HG03571 (cell line): Measurements from ENCODE around the gene RGS19.

Source experiments
- ATAC-seq: cut with Tn5 transposase; IDR thresholded peaks from one replicate; pipeline ENCODE4 v1.9.1; 2021; ENCODE audit not compliant: unreplicated experiment

The RGS19 gene

DNA sequence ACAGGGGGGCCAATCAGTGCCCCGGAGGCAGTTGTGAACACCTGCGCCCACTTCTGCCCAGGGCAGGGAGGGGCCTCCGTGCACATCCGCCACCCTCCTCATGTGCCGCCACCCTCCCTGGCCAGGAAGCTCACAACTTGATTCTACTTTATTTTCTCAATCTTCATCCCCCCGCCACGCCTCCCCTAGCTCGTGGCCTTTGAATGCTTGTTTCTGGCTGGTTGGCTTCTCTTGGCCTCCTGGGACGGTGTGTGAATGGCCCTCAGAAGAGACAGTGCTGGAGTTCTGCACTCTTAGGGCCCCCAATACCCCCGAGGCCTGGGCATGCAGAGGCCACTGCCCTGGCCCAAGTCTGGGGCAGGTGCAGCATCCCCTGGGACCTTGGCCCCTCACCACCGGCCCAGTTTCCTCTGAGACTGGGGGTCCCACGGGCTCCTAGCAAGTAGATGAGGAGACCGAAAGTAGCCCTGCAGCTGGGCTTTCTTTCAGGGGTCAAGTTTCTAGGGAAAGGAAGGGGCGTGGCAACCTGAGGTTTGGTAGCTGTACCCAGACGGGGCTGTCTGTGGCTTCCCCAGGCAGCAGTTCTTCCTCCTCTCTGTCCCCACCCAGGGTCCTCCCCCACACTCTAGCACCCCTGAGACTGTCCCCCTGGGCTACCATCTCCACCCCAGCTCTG, 1.3 kb downstream of the RGS19 start:
- ATAC-seq, result no peak

DNA sequence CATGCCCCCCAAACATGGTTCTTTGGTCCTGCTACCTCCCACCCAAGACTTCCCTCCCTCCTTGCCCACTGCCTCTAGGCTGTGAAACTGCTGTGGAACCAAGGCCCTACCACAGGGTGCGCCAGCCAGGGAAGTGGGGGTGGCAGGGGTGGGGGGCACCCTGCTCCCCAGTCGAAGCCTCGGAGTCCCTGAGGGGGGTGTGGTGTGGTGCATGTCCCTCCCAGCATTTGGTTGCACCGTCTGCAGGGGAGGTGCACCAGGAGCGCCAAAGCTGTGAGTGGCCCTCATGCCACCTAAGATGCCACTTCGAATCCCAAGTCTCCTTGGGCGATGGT, 1.8 kb downstream of the RGS19 start:
- ATAC-seq, result no peak

DNA sequence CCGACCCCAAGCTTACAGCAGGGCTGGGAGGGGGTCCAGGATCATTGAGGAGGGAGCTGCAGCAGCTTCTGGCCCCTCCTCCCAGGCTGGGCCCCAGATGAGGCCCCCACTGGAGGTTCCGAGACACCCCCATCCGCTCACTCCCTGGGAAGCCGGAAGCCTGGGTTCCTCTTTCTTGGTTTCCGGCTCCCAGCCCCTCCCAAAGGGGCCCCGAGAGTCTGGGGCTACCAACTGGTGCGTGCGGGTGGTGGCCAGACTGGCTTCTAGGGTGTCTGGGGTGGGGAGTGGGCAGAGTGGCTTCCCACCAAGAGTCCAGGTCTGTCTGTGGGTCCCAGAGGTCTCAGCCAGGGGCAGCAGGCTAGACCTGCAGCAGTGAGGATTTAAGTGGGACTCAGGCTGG, 2.2 kb downstream of the RGS19 start:
- ATAC-seq, result no peak

DNA sequence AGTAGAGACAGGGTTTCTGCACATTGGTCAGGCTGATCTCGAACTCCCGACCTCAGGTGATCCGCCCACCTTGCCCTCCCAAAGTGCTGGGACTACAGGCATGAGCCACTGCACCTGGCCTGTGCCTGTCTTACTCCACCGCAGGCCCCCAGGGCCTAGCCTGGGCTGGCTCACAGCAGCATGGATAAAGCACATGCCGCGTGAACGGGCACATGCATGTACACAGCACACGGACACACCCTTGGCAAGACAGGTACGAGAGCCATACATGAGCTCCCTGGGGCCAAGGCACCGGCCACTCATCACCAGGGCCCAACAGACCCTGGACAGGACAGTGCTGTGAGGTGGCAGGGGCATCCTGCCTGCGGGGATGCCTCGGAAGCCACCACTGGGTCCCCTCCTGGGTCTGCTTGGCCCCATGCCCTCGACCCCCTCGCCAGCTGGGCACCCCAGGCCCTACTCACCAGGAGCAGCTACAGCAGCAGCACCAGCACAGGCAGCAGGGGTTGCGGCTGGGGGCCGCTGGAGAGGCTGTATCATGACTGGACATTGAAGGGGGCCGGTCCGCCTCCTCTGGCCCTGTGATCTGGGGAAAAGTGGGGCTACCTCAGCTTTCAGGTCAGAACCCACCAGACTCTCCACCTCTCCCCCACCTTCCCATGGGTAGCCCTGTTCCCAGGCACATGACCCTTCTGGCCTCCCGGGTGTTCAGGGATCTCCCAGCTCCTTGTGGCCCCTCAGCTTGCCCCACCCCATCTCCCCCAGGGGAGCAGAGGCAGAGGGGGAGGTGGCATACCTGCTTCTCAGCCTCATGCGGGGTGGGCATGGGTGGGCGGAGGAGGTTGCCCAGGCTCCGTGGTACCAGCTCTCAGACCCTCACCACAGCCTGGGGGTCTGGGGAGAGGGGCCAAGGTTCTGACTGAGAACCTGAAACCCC, 3.0 kb downstream of the RGS19 start:
- no peak for ATAC-seq

DNA sequence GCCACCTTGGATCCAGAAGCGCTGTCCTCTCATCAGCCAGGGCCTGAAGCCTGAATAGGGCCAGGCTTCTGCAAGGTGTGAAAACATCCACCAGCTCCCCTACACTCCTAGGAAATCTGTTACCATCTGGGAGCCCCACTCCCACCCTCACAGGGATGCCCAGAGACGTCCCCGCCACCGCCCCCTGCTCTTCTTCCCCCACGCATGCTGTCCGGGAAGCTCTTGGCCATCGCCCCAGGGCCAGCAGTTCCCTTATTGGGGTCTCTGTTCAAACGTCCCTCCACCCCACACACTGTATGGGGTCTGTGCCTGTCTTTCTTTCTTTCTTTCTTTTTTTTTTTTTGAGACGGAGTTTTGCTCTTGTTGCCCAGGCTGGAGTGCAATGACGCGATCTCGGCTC, 3.8 kb downstream of the RGS19 start:
- ATAC-seq, result no peak

DNA sequence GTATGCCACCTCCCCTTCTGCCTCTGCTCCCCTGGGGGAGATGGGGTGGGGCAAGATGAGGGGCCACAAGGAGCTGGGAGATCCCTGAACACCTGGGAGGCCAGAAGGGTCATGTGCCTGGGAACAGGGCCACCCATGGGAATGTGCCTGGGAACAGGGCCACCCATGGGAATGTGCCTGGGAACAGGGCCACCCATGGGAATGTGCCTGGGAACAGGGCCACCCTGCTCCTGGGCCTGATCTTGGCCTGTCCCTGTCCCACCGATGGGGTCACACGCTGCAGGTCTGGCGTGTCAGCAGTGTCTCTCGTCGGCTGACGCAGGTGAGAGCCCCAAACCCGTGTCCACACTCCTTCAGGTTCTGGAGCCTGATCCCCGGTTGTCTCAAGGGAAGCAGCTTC, 4.4 kb downstream of the RGS19 start:
- ATAC-seq, result no peak

DNA sequence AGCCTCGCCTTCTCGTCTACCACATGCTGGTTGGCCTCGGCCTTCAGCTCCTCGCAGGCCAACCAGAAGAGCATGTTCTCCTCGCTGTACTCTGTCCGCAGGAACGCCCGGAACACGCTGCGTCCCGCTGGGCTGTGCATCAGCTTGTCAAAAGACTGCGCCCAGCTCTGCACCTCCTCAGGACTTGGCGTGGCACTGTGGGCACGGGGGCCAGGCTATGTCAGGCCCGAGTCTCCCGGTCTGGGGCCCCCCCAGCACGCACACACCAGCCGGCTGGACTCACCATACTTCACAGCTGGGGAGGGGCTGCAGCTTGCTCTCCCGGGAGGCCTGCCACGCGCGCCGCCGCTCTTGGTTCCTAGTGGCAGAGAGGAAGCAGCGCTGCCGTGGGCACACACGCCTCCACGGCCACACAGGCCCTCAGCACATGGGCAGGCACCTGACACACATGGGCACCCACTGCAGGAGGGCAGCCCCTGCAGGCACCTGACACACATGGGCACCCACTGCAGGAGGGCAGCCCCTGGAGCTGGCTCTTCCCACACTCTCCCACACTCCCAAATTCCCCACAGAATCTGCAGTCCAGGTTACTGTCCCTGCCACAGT, 5.0 kb downstream of the RGS19 start:
- ATAC-seq, result no peak

DNA sequence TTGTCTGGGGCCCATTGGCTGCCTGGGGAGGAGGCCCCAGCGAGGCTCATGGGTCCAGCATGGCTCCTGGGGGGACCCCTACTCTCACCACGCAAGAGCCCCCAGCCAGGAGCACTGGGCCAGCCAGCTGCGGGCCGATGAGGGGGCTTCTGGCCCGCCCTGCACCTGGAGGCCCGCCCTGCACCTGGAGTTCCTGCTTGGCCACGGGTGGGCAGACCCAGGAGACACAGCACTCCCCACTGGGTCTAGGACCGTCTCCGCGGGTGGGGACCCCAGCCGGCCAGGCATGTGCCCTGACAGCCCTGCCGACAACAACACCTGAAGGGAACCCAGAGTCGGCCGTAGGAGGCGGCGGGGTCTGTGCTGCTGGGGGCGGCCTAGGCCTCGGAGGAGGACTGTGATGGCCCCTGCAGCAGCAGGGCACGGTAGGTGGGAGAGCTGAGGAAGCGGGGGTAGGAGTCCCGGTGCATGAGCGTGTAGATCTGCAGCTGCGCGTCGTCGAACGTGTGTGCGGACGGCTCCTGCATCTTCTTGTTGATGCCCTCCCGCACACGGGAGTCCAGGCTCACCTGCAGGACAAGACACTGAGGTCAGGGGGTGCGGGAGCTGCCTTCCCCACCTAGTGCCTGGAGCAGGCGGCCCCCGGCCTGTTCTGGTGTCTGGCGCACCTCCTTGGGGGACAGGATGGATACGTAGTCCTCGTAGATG, 5.7 kb downstream of the RGS19 start:
- ATAC-seq, result no peak

DNA sequence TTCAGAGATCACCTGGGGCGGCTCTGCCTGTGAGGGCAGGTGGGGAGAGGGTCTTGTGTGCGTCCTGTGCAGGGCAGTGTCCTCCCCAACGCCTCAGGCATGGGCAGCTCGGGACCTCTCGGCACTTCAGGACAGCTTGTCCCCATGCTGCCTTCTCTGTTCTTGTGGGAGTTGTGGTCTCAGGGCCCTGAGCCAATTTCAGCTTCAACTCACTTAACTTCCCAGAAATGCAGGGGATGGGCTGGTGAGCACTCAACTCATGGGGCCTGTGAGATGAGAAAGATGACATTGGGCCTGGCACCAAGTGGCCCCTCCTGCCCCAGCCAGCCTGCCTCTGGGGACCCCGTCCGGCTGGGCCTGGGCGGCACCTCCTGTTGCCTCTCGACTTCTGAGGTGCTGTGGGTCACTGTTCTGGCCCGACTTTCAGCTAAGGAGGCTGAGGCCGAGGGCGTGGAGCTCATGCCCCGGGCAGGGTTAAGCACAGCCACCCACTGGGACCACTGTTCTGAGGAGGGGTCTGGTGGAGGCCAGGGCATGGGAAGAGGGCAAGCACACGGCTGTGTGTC, 6.7 kb downstream of the RGS19 start:
- no peak for ATAC-seq

DNA sequence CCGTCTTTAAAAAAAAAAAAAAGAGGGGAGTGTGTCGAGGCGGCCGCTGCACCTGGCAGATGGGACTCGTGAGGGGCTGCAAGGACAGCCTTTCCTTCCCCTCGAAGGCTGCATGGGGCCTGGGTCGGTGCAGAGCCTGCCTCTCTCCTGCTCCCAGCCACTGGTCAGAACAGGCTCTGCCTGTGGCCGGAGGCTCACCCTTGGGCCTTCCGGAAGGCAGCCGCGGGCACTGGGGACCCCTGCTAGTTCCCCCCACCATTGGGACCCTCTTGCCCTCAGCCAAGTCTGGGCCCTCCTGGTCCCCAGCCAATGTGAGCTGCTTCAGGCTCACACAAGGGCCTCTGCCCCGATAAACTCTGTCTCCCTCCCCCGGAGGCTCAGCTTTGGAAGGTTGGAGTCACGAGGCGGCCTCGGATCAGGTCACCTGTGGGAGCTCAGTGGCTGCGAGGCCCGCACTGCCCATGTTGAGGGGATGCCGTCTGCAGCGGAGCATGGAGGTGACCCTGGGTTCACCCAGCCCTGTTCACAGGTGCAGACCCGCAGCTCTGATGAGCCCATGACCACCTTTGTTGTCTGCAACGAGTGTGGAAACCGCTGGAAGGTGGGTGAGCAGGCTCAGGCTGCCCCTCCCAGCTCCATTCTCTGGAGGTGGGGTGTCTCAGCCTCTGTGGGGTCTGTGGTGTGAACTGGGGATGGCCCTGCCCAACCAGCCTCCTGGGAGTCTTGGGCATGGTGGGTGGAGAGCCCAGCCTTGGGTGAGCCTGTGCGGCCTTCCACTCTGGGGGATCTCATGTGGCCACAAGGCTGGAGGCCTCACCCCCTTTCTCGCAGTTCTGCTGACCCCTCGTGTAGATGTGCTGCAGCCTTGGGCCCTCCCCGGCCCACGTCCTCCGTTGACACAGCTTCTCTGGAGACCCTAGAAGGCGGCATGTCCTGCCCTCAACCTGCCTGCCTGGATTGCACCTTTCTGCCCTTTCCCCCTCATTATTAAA, 7.7 kb downstream of the RGS19 start:
- ATAC-seq, result no peak

DNA sequence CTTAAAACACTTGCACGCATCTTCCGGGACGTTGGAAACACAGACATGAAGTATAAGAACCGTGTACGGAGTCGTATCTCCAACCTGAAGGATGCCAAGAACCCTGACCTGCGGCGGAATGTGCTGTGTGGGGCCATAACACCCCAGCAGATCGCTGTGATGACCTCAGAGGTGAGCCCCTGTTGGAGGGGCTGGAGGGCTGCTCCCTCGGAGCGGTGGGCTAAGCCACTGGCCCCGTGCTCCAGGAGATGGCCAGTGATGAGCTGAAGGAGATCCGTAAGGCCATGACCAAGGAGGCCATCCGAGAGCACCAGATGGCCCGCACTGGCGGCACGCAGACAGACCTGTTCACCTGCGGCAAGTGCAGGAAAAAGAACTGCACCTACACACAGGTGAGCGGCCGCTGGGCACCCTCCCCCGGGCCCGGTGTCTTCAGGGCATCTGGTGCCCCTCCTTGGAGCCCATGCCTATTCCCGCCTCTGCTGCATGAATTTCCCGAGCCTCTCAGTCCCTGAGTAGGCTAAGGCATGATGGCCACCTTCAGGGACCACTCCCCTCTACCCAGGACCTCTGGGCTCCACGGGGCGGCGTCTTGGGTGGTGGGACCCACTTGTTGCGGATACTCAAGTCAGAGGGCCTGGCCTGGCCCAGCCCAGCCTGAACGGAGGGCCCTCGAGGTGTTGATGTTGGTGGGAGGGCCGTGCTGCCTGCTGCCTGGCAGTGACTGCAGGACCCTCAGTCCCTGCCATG, 8.9 kb downstream of the RGS19 start:
- ATAC-seq, result no peak

DNA sequence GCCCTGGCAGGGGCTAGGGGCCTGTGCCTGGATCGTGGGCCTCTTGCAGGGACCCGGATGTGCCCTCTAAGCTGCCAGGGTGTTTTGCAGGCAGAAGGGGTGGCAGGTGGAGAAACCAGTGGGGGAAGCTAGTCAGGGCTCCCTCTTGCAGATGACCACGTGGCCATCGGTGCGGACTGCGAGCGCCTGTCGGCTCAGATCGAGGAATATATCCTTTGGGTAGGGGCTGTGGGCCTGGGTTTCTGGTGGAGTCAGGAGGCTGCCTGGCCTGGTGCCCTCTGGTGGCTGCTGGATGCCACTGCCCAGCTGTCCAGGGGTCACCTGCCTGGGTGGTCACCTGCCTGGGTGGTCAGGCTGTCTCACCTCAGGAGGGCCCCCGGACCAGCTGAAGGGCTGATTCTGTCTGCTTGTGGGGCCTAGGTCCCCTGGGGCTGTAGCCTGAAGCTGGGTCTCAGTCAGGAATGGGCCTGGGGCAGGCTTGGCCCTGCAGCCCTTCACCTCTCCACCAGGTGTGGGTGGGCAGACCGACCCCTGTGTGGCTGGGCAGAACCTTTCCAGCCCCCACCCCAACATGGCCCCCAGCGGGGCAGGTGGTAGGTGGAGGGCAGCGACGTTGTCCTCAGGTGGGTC, 9.6 kb downstream of the RGS19 start:
- no peak for ATAC-seq

DNA sequence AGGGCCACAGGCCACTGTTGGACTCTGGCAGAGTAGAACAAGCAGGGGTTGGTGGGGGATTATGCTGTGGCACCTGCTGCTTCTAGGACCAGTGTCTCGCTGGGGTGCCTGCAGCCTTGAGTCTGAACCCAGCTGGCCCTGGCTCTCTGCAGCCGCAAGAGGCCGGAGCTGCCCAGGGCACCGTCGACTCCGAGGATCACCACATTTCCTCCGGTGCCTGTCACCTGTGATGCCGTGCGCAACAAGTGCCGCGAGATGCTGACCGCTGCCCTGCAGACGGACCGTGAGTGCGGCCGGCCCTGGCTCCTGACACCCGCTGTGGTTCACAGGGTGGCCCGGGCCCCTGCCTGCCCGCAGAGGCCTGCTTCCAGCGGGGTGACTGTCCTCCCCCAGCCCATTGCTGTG, 10.1 kb downstream of the RGS19 start:
- ATAC-seq, result no peak

DNA sequence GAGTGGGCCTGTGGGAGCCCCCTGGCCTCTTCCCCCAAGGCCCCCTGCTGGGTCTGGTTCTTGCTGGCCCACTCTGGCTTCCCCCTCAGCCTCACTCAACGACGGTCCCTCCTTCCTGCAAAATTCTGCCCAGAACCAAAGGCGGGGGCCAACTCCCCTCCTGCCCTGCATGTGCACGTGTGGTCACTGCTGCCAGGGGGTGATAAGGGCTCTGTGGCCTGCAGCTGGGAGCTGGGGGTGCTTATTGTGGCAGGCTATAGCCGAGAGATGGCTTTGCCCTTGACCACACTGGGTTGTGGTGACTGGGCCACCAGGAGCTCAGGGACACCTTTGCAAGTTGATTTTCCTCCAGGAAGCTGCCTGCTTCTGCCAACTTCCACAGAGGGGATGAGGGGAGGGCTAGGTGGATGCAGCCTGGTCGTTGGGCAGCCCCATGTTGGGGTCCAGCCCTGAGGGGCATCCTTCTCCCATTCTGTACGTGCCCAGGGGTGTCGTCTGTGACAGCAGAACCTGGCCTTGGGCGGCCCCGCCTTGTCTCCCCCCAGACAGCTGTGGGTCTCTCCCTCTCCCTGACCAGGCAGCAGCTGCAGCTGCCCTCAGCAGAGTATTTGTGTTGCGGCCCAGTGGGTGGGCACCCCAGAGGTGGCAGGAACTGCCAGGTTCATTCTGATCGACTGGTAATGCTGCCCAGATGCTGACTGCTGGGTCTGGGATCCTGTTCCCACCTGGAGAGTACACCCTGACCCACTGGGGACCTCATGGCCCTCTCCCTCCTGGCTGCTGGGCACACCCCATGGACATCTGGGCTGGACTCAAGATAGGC, 10.7 kb downstream of the RGS19 start:
- no peak for ATAC-seq

DNA sequence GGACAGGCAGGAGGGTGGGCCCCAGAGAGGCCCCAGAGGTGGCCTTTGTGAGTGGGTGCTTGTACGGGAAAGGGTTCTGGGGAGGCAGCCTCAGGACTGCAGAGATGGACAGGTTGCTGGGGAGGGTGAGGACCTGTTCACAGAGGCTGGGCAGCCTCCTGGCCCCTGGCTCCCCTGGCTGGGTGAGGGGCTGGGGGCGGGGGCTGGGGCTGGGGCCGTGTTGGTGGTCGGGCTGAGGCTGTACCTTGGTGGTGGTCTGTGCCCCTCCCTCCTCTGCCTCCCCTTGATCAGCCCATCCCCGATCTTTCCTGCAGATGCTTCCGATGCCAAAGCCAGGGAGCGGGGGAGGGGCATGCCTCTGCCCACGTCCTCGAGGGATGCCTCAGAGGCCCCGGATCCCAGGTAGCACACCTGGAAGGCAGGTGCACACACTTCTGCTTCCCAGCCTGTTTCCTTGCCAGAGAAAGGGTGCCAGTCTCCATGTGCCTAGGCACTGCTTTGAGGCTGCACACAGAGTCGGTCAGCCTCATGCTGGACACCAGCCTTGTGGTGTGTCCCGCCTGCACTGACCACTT, 11.5 kb downstream of the RGS19 start:
- ATAC-seq, result no peak

DNA sequence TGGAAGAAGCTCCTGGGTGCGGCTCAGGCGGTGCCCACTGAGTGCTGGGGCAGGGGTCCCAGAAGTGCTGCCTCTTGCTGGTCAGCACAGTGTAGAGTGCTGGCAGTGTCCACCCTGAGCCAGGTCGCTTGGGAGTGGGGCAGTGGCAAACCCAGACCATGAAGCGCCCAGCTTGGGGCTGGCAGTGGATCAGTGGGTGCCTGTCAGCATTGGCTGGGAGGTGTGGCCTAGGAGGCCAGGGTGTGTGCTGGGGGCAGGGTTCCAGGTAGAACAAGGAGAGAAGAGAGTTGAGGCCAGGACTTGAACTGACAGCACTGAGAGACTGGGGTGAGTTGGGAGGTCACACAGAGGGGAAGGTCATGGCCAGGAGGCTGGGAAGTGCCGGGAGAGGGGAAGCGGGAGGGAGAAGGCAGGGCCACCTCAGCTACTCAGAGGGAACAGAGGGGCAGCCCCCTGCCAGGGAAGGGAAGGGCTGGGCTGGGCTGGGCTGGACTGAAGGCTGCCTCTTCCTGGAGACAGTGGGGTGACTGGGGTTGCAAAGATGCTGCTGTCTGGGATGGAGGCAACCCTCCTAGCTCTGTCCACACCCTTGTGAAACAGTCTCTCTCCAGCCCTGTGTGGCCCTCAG, 12.2 kb downstream of the RGS19 start:
- ATAC-seq, result no peak

DNA sequence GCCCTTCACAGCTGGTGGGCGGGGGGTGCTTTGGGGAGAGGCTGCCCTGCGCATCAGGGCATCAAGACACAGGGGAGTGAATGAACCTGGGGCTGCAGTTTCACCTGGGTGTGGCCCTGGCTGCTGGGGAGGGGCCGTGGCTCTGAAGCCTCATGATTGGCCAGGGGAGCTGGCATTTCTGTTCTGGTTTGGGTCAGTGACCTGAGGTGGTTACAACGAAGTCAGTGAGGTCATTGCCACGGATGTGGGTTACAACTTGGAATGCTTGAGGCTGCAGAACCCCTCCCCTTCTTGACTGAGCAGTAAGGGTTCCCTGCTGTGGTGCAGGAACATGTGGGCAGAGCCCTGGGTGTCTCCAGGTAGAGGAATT, 13.4 kb downstream of the RGS19 start:
- no peak for ATAC-seq
